HEK293 (cell line): Measurements from ENCODE around the gene FOXC1.

Experiments used
- CTCF ChIA-PET: fragments of 350-600 bp; formaldehyde crosslinking; extraction: SDS; loops from one replicate; lab custom pipeline; 2021; ENCODE audit warnings: antibody characterized with exemption; lab: Yijun Ruan, JAX
- POLR2A ChIA-PET: fragments of 300-600 bp; formaldehyde crosslinking; extraction: SDS; loops from one replicate; lab custom pipeline; 2020; ENCODE audit warnings: antibody characterized with exemption, inconsistent platforms; lab: Yijun Ruan, JAX
- H3K27ac ChIP-seq: fragments of 200-500 bp; sonication (Bioruptor generic); 2 replicates; pipeline ENCODE4 v1.5.1; 2014; ENCODE audit warnings: low read depth, low read length, control low read depth, inconsistent platforms; ENCODE audit errors: extremely low read depth
- H3K36me3 ChIP-seq, 2 experiments: fragments of 200-500 bp in 1 of 2; sonication (Bioruptor generic) in 1 of 2; 1 replicate in 1 of 2; 2 replicates in 1 of 2; pipeline ENCODE4 v1.5.1; 2014 to 2017; ENCODE audit warnings: inconsistent platforms in 2 of 2, low read length in 2 of 2; ENCODE audit not compliant: control insufficient read depth in 2 of 2, insufficient read depth in 1 of 2
- H3K4me1 ChIP-seq: fragments of 200-500 bp; sonication (Bioruptor generic); 2 replicates; pipeline ENCODE4 v1.5.1; 2014; ENCODE audit warnings: mild to moderate bottlenecking, low read length, inconsistent platforms; ENCODE audit not compliant: control insufficient read depth, insufficient read depth
- H3K4me3 ChIP-seq: 2 replicates; pipeline ENCODE4 v1.5.1; 2011; ENCODE audit warnings: low read depth, mild to moderate bottlenecking, control low read depth, low read length, moderate library complexity
- H3K9me3 ChIP-seq: fragments of 200-500 bp; sonication (Bioruptor generic); 2 replicates; pipeline ENCODE4 v1.5.1; 2014; ENCODE audit warnings: low read depth, low read length, inconsistent platforms; ENCODE audit not compliant: control insufficient read depth, insufficient read depth
- GLI2 ChIP-seq: fragments of 450-650 bp; formaldehyde crosslinking; IDR thresholded peaks from 2 replicates; pipeline ENCODE4; 2017; ENCODE audit warnings: missing biosample characterization, missing genetic modification characterization, low read depth, borderline replicate concordance
- HOXC10 ChIP-seq: sonication (generic); formaldehyde crosslinking; IDR thresholded peaks from 2 replicates; pipeline ENCODE4 v1.8.1; 2023; ENCODE audit warnings: mild to moderate bottlenecking, missing genetic modification reagents
- HOXD13 ChIP-seq: sonication (generic); formaldehyde crosslinking; IDR thresholded peaks from 2 replicates; pipeline ENCODE4 v1.8.0; 2022; ENCODE audit warnings: missing genetic modification reagents, borderline replicate concordance
- KLF9 ChIP-seq: fragments of 450-650 bp; formaldehyde crosslinking; IDR thresholded peaks from 2 replicates; pipeline ENCODE4 v1.5.1; 2016; ENCODE audit warnings: missing biosample characterization, missing genetic modification characterization, low read depth
- PRDM1 ChIP-seq: fragments of 450-650 bp; formaldehyde crosslinking; IDR thresholded peaks from 2 replicates; pipeline ENCODE4; 2016; ENCODE audit warnings: missing biosample characterization, missing genetic modification characterization
- YY2 ChIP-seq: fragments of 450-650 bp; formaldehyde crosslinking; IDR thresholded peaks from 2 replicates; pipeline ENCODE4 v1.5.1; 2016; ENCODE audit warnings: missing biosample characterization, missing genetic modification characterization
- ZBTB7A ChIP-seq: fragments of 450-650 bp; formaldehyde crosslinking; IDR thresholded peaks from 2 replicates; pipeline ENCODE4 v1.5.1; 2016; ENCODE audit warnings: low read depth, missing biosample characterization, missing genetic modification characterization
- ZFP69B ChIP-seq: fragments of 450-650 bp; formaldehyde crosslinking; IDR thresholded peaks from 2 replicates; pipeline ENCODE4 v1.5.1; 2016; ENCODE audit warnings: missing biosample characterization, missing genetic modification characterization
- ZNF2 ChIP-seq: fragments of 450-650 bp; formaldehyde crosslinking; IDR thresholded peaks from 2 replicates; pipeline ENCODE4 v1.5.1; 2016; ENCODE audit warnings: missing biosample characterization, missing genetic modification characterization
- ZNF239 ChIP-seq: fragments of 450-650 bp; formaldehyde crosslinking; IDR thresholded peaks from 2 replicates; pipeline ENCODE4 v1.5.1; 2016; ENCODE audit warnings: missing biosample characterization, missing genetic modification characterization
- ZNF324 ChIP-seq: fragments of 450-650 bp; formaldehyde crosslinking; IDR thresholded peaks from 2 replicates; pipeline ENCODE4 v1.5.1; 2016; ENCODE audit warnings: missing biosample characterization, missing genetic modification characterization
- ZNF366 ChIP-seq: fragments of 450-650 bp; formaldehyde crosslinking; conservative IDR thresholded peaks from 2 replicates; pipeline ENCODE4 v1.5.1; 2016; ENCODE audit warnings: missing biosample characterization, missing genetic modification characterization
- ZNF394 ChIP-seq: fragments of 450-650 bp; formaldehyde crosslinking; IDR thresholded peaks from 2 replicates; pipeline ENCODE4 v1.5.1; 2016; ENCODE audit warnings: missing biosample characterization, missing genetic modification characterization, mild to moderate bottlenecking, moderate library complexity, borderline replicate concordance
- ZNF510 ChIP-seq: fragments of 450-650 bp; formaldehyde crosslinking; IDR thresholded peaks from 2 replicates; pipeline ENCODE4 v1.5.1; 2018; ENCODE audit warnings: mild to moderate bottlenecking, missing genetic modification characterization, missing biosample characterization; ENCODE audit not compliant: insufficient replicate concordance
- ZNF529 ChIP-seq: fragments of 450-650 bp; formaldehyde crosslinking; IDR thresholded peaks from 2 replicates; pipeline ENCODE4 v1.5.1; 2017; ENCODE audit warnings: missing genetic modification characterization, missing biosample characterization; ENCODE audit not compliant: insufficient replicate concordance
- ZNF549 ChIP-seq: fragments of 450-650 bp; IDR thresholded peaks from 2 replicates; pipeline ENCODE4 v1.5.1; 2018; ENCODE audit warnings: missing biosample characterization, missing genetic modification characterization, mild to moderate bottlenecking, inconsistent platforms, moderate library complexity
- ZNF571 ChIP-seq: fragments of 450-650 bp; formaldehyde crosslinking; IDR thresholded peaks from 2 replicates; pipeline ENCODE4 v1.5.0; 2017; ENCODE audit warnings: missing biosample characterization, missing genetic modification characterization
- ZNF596 ChIP-seq: fragments of 450-650 bp; IDR thresholded peaks from 2 replicates; pipeline ENCODE4 v1.5.0; 2018; ENCODE audit warnings: missing biosample characterization, mild to moderate bottlenecking, missing genetic modification characterization, moderate library complexity
- ZNF660 ChIP-seq: fragments of 450-650 bp; IDR thresholded peaks from 2 replicates; pipeline ENCODE4 v1.5.1; 2018; ENCODE audit warnings: missing biosample characterization, mild to moderate bottlenecking, missing genetic modification characterization
- TF ChIP-seq, protein P1 (sequence below): fragments of 450-650 bp; formaldehyde crosslinking; IDR thresholded peaks from 2 replicates; pipeline ENCODE4 v1.5.1; 2016; ENCODE audit warnings: missing biosample characterization, missing genetic modification characterization
- TF ChIP-seq, protein P2 (sequence below): fragments of 450-650 bp; formaldehyde crosslinking; IDR thresholded peaks from 2 replicates; pipeline ENCODE4 v1.5.1; 2016; ENCODE audit warnings: missing biosample characterization, missing genetic modification characterization
- TF ChIP-seq, protein P3 (sequence below): fragments of 450-650 bp; formaldehyde crosslinking; optimal IDR thresholded peaks from 2 replicates; pipeline ENCODE3; 2016; ENCODE audit warnings: missing biosample characterization, mild to moderate bottlenecking, missing genetic modification characterization
- TF ChIP-seq, protein P4 (sequence below): fragments of 450-650 bp; formaldehyde crosslinking; IDR thresholded peaks from 2 replicates; pipeline ENCODE4 v1.5.1; 2017; ENCODE audit warnings: missing biosample characterization, missing genetic modification characterization
- TF ChIP-seq, protein P5 (sequence below): fragments of 450-650 bp; formaldehyde crosslinking; IDR thresholded peaks from 2 replicates; pipeline ENCODE4 v1.5.1; 2016; ENCODE audit warnings: missing biosample characterization, missing genetic modification characterization

The FOXC1 gene

DNA sequence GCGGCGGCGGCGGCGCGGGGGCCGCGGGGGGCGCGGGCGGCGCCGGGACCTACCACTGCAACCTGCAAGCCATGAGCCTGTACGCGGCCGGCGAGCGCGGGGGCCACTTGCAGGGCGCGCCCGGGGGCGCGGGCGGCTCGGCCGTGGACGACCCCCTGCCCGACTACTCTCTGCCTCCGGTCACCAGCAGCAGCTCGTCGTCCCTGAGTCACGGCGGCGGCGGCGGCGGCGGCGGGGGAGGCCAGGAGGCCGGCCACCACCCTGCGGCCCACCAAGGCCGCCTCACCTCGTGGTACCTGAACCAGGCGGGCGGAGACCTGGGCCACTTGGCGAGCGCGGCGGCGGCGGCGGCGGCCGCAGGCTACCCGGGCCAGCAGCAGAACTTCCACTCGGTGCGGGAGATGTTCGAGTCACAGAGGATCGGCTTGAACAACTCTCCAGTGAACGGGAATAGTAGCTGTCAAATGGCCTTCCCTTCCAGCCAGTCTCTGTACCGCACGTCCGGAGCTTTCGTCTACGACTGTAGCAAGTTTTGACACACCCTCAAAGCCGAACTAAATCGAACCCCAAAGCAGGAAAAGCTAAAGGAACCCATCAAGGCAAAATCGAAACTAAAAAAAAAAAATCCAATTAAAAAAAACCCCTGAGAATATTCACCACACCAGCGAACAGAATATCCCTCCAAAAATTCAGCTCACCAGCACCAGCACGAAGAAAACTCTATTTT lies 2.0 kb downstream of the FOXC1 start (continued):
- peak; percentile 66; the same call in 1 of the 2 replicates for TF ChIP-seq HOXC10 (CRISPR knock-in tag)
- TF ChIP-seq ZNF394 (tag by site-specific recombination) = no peak
- TF ChIP-seq ZNF660 (tag by site-specific recombination) = no peak
- TF ChIP-seq, protein P1, sequence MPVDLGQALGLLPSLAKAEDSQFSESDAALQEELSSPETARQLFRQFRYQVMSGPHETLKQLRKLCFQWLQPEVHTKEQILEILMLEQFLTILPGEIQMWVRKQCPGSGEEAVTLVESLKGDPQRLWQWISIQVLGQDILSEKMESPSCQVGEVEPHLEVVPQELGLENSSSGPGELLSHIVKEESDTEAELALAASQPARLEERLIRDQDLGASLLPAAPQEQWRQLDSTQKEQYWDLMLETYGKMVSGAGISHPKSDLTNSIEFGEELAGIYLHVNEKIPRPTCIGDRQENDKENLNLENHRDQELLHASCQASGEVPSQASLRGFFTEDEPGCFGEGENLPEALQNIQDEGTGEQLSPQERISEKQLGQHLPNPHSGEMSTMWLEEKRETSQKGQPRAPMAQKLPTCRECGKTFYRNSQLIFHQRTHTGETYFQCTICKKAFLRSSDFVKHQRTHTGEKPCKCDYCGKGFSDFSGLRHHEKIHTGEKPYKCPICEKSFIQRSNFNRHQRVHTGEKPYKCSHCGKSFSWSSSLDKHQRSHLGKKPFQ = no peak
- TF ChIP-seq, protein P2, sequence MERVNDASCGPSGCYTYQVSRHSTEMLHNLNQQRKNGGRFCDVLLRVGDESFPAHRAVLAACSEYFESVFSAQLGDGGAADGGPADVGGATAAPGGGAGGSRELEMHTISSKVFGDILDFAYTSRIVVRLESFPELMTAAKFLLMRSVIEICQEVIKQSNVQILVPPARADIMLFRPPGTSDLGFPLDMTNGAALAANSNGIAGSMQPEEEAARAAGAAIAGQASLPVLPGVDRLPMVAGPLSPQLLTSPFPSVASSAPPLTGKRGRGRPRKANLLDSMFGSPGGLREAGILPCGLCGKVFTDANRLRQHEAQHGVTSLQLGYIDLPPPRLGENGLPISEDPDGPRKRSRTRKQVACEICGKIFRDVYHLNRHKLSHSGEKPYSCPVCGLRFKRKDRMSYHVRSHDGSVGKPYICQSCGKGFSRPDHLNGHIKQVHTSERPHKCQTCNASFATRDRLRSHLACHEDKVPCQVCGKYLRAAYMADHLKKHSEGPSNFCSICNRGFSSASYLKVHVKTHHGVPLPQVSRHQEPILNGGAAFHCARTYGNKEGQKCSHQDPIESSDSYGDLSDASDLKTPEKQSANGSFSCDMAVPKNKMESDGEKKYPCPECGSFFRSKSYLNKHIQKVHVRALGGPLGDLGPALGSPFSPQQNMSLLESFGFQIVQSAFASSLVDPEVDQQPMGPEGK = 0 out of 2 replicates have a peak, but pooled peaks have one; percentile 24
- TF ChIP-seq, protein P3, sequence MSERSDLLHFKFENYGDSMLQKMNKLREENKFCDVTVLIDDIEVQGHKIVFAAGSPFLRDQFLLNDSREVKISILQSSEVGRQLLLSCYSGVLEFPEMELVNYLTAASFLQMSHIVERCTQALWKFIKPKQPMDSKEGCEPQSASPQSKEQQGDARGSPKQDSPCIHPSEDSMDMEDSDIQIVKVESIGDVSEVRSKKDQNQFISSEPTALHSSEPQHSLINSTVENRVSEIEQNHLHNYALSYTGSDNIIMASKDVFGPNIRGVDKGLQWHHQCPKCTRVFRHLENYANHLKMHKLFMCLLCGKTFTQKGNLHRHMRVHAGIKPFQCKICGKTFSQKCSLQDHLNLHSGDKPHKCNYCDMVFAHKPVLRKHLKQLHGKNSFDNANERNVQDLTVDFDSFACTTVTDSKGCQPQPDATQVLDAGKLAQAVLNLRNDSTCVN (tag by site-specific recombination) = peak; percentile 47

DNA sequence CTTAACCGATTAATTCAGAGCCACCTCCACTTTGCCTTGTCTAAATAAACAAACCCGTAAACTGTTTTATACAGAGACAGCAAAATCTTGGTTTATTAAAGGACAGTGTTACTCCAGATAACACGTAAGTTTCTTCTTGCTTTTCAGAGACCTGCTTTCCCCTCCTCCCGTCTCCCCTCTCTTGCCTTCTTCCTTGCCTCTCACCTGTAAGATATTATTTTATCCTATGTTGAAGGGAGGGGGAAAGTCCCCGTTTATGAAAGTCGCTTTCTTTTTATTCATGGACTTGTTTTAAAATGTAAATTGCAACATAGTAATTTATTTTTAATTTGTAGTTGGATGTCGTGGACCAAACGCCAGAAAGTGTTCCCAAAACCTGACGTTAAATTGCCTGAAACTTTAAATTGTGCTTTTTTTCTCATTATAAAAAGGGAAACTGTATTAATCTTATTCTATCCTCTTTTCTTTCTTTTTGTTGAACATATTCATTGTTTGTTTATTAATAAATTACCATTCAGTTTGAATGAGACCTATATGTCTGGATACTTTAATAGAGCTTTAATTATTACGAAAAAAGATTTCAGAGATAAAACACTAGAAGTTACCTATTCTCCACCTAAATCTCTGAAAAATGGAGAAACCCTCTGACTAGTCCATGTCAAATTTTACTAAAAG lies 2.7 kb downstream of the FOXC1 start:
- H3K27ac ChIP-seq = peak overlapping the region; percentile 100
- H3K4me3 ChIP-seq = peak overlapping the region; percentile 57
- H3K4me1 ChIP-seq = peaks cover 19% of the 10 kb centered on the region
- CTCF ChIA-PET = interaction anchor here (0.6 to 2.4 kb wide), 12 partner anchors 16 to 1022 kb away, joined by 3 to 7 read pairs (median 4); no protein-coding TSS in a partner anchor
- POLR2A ChIA-PET = interaction anchor here (0.8 to 4.1 kb wide), 7 partner anchors 14 to 494 kb away, joined by 3 to 32 read pairs (median 10); no protein-coding TSS in a partner anchor
- peaks cover 21 to 66% of the 10 kb centered on the region in 2 experiments for H3K36me3 ChIP-seq
- H3K9me3 ChIP-seq = no peaks in the 10 kb centered on the region
- TF ChIP-seq ZNF510 (tag by site-specific recombination) (no peak), ZNF529 (no peak), HOXD13 (CRISPR knock-in tag) (no peak), KLF9 (no peak), YY2 (tag by site-specific recombination) (no peak), ZNF239 (tag by site-specific recombination) (no peak), ZFP69B (tag by site-specific recombination) (no peak), ZNF571 (tag by site-specific recombination) (no peak), ZBTB7A (tag by site-specific recombination) (no peak), ZNF2 (tag by site-specific recombination) (no peak), PRDM1 (tag by site-specific recombination) (peak; percentile 93), ZNF596 (tag by site-specific recombination) (no peak), GLI2 (tag by site-specific recombination) (no peak), ZNF366 (tag by site-specific recombination) (peak; percentile 43; the same call in 1 of the 2 replicates), ZNF549 (tag by site-specific recombination) (no peak), ZNF324 (no peak)
- TF ChIP-seq, protein P3 (tag by site-specific recombination) = no peak
- TF ChIP-seq, protein P4, sequence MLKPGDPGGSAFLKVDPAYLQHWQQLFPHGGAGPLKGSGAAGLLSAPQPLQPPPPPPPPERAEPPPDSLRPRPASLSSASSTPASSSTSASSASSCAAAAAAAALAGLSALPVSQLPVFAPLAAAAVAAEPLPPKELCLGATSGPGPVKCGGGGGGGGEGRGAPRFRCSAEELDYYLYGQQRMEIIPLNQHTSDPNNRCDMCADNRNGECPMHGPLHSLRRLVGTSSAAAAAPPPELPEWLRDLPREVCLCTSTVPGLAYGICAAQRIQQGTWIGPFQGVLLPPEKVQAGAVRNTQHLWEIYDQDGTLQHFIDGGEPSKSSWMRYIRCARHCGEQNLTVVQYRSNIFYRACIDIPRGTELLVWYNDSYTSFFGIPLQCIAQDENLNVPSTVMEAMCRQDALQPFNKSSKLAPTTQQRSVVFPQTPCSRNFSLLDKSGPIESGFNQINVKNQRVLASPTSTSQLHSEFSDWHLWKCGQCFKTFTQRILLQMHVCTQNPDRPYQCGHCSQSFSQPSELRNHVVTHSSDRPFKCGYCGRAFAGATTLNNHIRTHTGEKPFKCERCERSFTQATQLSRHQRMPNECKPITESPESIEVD (tag by site-specific recombination) = peak; percentile 96
- TF ChIP-seq, protein P5, sequence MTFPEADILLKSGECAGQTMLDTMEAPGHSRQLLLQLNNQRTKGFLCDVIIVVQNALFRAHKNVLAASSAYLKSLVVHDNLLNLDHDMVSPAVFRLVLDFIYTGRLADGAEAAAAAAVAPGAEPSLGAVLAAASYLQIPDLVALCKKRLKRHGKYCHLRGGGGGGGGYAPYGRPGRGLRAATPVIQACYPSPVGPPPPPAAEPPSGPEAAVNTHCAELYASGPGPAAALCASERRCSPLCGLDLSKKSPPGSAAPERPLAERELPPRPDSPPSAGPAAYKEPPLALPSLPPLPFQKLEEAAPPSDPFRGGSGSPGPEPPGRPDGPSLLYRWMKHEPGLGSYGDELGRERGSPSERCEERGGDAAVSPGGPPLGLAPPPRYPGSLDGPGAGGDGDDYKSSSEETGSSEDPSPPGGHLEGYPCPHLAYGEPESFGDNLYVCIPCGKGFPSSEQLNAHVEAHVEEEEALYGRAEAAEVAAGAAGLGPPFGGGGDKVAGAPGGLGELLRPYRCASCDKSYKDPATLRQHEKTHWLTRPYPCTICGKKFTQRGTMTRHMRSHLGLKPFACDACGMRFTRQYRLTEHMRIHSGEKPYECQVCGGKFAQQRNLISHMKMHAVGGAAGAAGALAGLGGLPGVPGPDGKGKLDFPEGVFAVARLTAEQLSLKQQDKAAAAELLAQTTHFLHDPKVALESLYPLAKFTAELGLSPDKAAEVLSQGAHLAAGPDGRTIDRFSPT (tag by site-specific recombination) = no peak
